GM12878 (cell line): ENCODE data around the gene MACROD2. TPM values are rescaled to one million over a fixed set of nuclear protein-coding genes. Genes with fewer than 3 reads are reported as not detected.

Experiments
- ATAC-seq: fragments of 200-7000 bp; cut with Tn5 transposase; 3 replicates; pipeline ENCODE4 v1.9.1; 2020; ENCODE audit warnings: mild to moderate bottlenecking, moderate library complexity
- BruUV-seq: library from RNA; stranded (reverse); fragments of 400-500 nt; replicated peaks from 2 replicates; lab custom pipeline; 2021; lab: Mats Ljungman, UMichigan
- CTCF ChIA-PET: fragments of 300-600 bp; sonication (Branson Sonifier 250); formaldehyde crosslinking; extraction: SDS; loops from one replicate; lab custom pipeline; 2021; ENCODE audit warnings: inconsistent platforms; lab: Yijun Ruan, JAX
- POLR2A ChIA-PET: fragments of 350-600 bp; formaldehyde crosslinking; extraction: SDS; loops from one replicate; lab custom pipeline; 2021; ENCODE audit warnings: inconsistent platforms; lab: Charles Lee
- RAD21 ChIA-PET: fragments of 300-600 bp; sonication (Branson Sonifier 250); formaldehyde crosslinking; loops from one replicate; lab custom pipeline; 2023; ENCODE audit warnings: antibody characterized with exemption; ENCODE audit not compliant: unreplicated experiment; lab: Charles Lee
- SMC1A ChIA-PET: fragments of 300-600 bp; sonication (Branson Sonifier 250); formaldehyde crosslinking; loops from one replicate; lab custom pipeline; 2023; ENCODE audit not compliant: unreplicated experiment, uncharacterized antibody; lab: Charles Lee
- DNase-seq: peaks from one replicate; pipeline ENCODE4 v3.0.0-alpha.2; 2011; ENCODE audit warnings: low read depth, low spot score
- FAIRE-seq: peaks from 3 replicates; lab custom pipeline; 2011; peaks lifted over from hg19 to GRCh38; lab: Jason Lieb, UNC
- H2AFZ ChIP-seq: 2 replicates; pipeline ENCODE4 v1.6.0; 2011; ENCODE audit warnings: low read depth, low read length, control low read depth; ENCODE audit not compliant: control insufficient read depth
- H3K27ac ChIP-seq: 2 replicates; pipeline ENCODE4 v1.5.1; 2011; ENCODE audit warnings: control low read depth; ENCODE audit not compliant: control insufficient read depth, insufficient read depth
- H3K27me3 ChIP-seq, 2 experiments: replicated peaks in 1 of 2; 2 replicates each; pipeline versions ENCODE4 v1.6.0 to v1.6.1; 2011; ENCODE audit warnings: low read length in 1 of 2; ENCODE audit not compliant: control insufficient read depth in 2 of 2, insufficient read depth in 2 of 2
- H3K36me3 ChIP-seq, 2 experiments: 2 replicates each; pipeline ENCODE4 v1.5.1; 2011; ENCODE audit warnings: low read length in 1 of 2; ENCODE audit not compliant: control insufficient read depth in 2 of 2, insufficient read depth in 2 of 2
- H3K4me1 ChIP-seq: 2 replicates; pipeline ENCODE4 v1.6.1; 2011; ENCODE audit warnings: mild to moderate bottlenecking, low read length, moderate library complexity, mixed read lengths; ENCODE audit not compliant: control insufficient read depth, insufficient read depth
- H3K4me2 ChIP-seq: 2 replicates; pipeline ENCODE4 v1.6.0; 2011; ENCODE audit warnings: control low read depth; ENCODE audit not compliant: control insufficient read depth, insufficient read depth
- H3K4me3 ChIP-seq: fragments of 200-600 bp; sonication (generic); 2 replicates; pipeline ENCODE4 v1.5.1; 2016
- H3K79me2 ChIP-seq: 2 replicates; pipeline ENCODE4 v1.6.0; 2011; ENCODE audit warnings: low read length; ENCODE audit not compliant: control insufficient read depth, insufficient read depth
- H3K9ac ChIP-seq: 2 replicates; pipeline ENCODE4 v1.8.0; 2011; ENCODE audit warnings: low read length, control low read depth, mixed read lengths; ENCODE audit not compliant: control insufficient read depth, insufficient read depth
- H3K9me3 ChIP-seq: replicated peaks from 3 replicates; pipeline ENCODE4 v1.5.1; 2011; ENCODE audit warnings: mild to moderate bottlenecking, low read length; ENCODE audit not compliant: control insufficient read depth, insufficient read depth
- H4K20me1 ChIP-seq: 2 replicates; pipeline ENCODE4 v1.6.0; 2011; ENCODE audit not compliant: control insufficient read depth, insufficient read depth
- E2F8 ChIP-seq: fragments of 450-650 bp; IDR thresholded peaks from 2 replicates; pipeline ENCODE4 v1.6.1; 2018; ENCODE audit warnings: mild to moderate bottlenecking, low read depth, moderate library complexity; ENCODE audit not compliant: partially characterized antibody
- KDM1A ChIP-seq: fragments of 200-600 bp; sonication (generic); IDR thresholded peaks from 2 replicates; pipeline ENCODE4 v1.6.1; 2016; ENCODE audit warnings: borderline replicate concordance
- NFYA ChIP-seq: IDR thresholded peaks from 2 replicates; pipeline ENCODE4 v1.6.1; 2011; ENCODE audit warnings: low read depth, mild to moderate bottlenecking, low read length, improper control_type of control experiment, borderline replicate concordance
- RAD21 ChIP-seq: IDR thresholded peaks from 2 replicates; pipeline ENCODE4 v1.6.1; 2011; ENCODE audit warnings: mild to moderate bottlenecking, low read depth, low read length, moderate library complexity; ENCODE audit not compliant: insufficient read depth
- SMARCA5 ChIP-seq: fragments of 450-650 bp; IDR thresholded peaks from 2 replicates; pipeline ENCODE4 v1.6.1; 2017; ENCODE audit warnings: mild to moderate bottlenecking
- TAF1 ChIP-seq: IDR thresholded peaks from 2 replicates; pipeline ENCODE4 v1.6.1; 2011; ENCODE audit warnings: mild to moderate bottlenecking, low read depth, low read length, borderline replicate concordance
- USF2 ChIP-seq: IDR thresholded peaks from 2 replicates; pipeline ENCODE4 v1.6.1; 2011; ENCODE audit warnings: low read depth, low read length, improper control_type of control experiment, borderline replicate concordance
- WGBS: methylation state at CpG from one replicate; pipeline ENCODE4 v1.1.6; 2016; ENCODE audit warnings: low lambda C conversion rate; ENCODE audit not compliant: insufficient replicate concordance, insufficient coverage; ENCODE audit errors: missing lambda C conversion rate; 5-methylcytosine and 5-hydroxymethylcytosine counted together
- in situ Hi-C: fragments of 300-500 bp; cut with MboI; formaldehyde crosslinking; loops from 9 replicates; pipeline ENCODE4 v1.14.3; 2018; ENCODE audit warnings: mixed read lengths
- intact Hi-C: fragments of 100-400 bp; cut with micrococcal nuclease; formaldehyde crosslinking; loops from one replicate; pipeline ENCODE4 v1.14.2; 2022; ENCODE audit not compliant: unreplicated experiment
- polyA plus RNA-seq, 11 experiments: library from polyadenylated mRNA; depleted of rRNA in 4 of 11; unstranded in 6 of 11; stranded (reverse) in 5 of 11; fragments of >200 nt; fragmentation: Nextera tagmentation in 4 of 11; fragmentation: Illumina TruSeq in 1 of 11; extraction: Ambion mirVana in 4 of 11; extraction: Trizol in 1 of 11; gene quantifications; 1 replicate in 1 of 11; 2 replicates in 10 of 11; pipeline versions ENCODE4 v1.2.1 to v1.2.3, GENCODE V29; 2011 to 2016; ENCODE audit warnings: inconsistent platforms in 2 of 11, missing spikeins in 2 of 11, low read depth in 1 of 11
- total RNA-seq, 4 experiments: library from RNA; depleted of rRNA in 3 of 4; stranded (reverse); fragments of >200 nt in 3 of 4; fragmentation: Illumina TruSeq in 1 of 4; extraction: Trizol in 1 of 4; gene quantifications; 2 replicates each; pipeline versions ENCODE4 v1.2.1 to v1.2.3, GENCODE V29; 2013 to 2021

Gene MACROD2
- total and polyA plus RNA-seq, 10 of the 15 experiments (the other 5 are each of a cell fraction or from before 2014, with no cell fraction given), result 1.1 to 21.5 (median 2.2) TPM

GRCh38 chr20:15236812-15237211 lies 1241.5 kb downstream of the MACROD2 start (continued):
- TF ChIP-seq USF2 (no peak), NFYA (no peak)

GRCh38 chr20:15239542-15240206 lies 1244.4 kb downstream of the MACROD2 start:
- in situ Hi-C loops, result loop anchor here (10.0 kb wide), 1 partner anchor 905 kb away; the partner anchor contains the start of gene FLRT3
- H3K4me1 ChIP-seq, result no peaks in the 10 kb centered on the region
- H3K27me3 ChIP-seq, result no peaks in the 10 kb centered on the region
- DNase-seq (no peak), FAIRE-seq (no peak), ATAC-seq (no peak)
- no TSS peak for BruUV-seq
- no peaks in the 10 kb centered on the region for H3K36me3 ChIP-seq
- ChIA-PET POLR2A (interaction anchor here (0.6 kb wide), 1 partner anchor 312 kb away, joined by 3 read pairs; no protein-coding TSS in a partner anchor), RAD21 (interaction anchor here (4.2 kb wide), 1 partner anchor 903 kb away, joined by 22 read pairs; the partner anchor contains the start of gene FLRT3), CTCF (no interaction called here), SMC1A (no interaction called here)
- H3K79me2 ChIP-seq, result no peaks in the 10 kb centered on the region
- H3K9ac ChIP-seq, result no peak overlapping the region
- intact Hi-C loops, result loop anchor here (10.0 kb wide), 1 partner anchor 285 kb away; no protein-coding TSS in a partner anchor
- H4K20me1 ChIP-seq, result no peaks in the 10 kb centered on the region
- H3K9me3 ChIP-seq, result no peaks in the 10 kb centered on the region
- H2AFZ ChIP-seq, result no peak overlapping the region
- no peak overlapping the region for H3K4me3 ChIP-seq
- no peak overlapping the region for H3K4me2 ChIP-seq
- TF ChIP-seq TAF1 (no peak), E2F8 (no peak), RAD21 (no peak), KDM1A (no peak), SMARCA5 (no peak)
- no peak overlapping the region for H3K27ac ChIP-seq
- 55% methylated on average over 3 of the region's 3 CpGs for WGBS
